Measurements from ENCODE around the gene ZNF519. TPM values are rescaled to one million over a fixed set of nuclear protein-coding genes. Genes with fewer than 3 reads are reported as not detected.
A peak's percentile ranks its signal among the peaks of the same experiment; 100 is the strongest.

Gene ZNF519
- total RNA-seq, 5 donors from 2014 or later (not counting 1 experiment from before 2014, with no cell fraction given) = 6.1 to 12.3 (median 10.4) TPM

DNA sequence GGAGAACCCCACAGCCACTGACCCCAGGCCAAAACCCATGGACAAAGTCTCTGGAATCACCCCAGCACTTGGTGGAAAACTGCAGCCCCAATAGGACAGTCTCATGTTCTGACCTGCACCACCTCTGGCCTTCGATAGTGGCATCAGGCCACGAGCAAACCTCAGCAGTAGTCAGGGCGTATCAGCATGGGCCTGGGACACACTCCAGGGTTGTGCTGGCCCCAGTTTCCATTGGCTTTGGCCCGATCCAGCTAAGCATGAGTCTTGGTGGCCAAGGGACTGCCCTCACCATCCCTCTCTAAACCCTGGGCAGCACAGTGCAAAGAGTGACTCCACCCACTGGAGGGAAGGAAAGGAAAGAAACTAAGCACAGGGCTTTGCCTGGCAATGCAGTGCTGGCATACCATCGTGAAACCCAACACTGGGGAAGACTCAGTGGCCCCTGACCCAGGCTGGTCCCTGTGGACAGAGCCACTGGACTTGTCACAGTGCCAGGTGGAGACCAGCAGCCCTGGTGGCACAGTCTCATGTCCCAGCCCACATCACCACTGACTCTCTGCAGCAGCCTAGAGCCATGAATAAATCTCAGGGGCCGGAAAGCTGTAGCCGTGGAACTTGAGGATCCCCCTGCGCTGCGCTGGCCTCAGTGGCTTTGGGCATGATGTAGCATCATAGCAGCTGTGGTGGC is 46.3 kb downstream of the ZNF519 start:
- Mint-ChIP-seq H3K9me3 (no peaks in the 10 kb centered on the region), H3K4me3 (no peak overlapping the region), H3K36me3 (peaks cover 3% of the 10 kb centered on the region), H3K4me1 (no peaks in the 10 kb centered on the region), H3K27ac (no peak overlapping the region), H3K27me3 (peaks cover 3 to 9% of the 10 kb centered on the region in 2 donors)
- Histone ChIP-seq H3K4me3 (ENCODE audit: control insufficient read depth in 1 of 2, extremely low read depth in 1 of 2, low read length in 1 of 2) (no peak overlapping the region), H3K36me3 (ENCODE audit: control insufficient read depth in 2 of 2, extremely low read depth in 1 of 2, insufficient read depth in 1 of 2, low read length in 1 of 2) (no peaks in the 10 kb centered on the region), H3K27ac (ENCODE audit: low read length) (no peak overlapping the region), H3K9me3 (no peaks in the 10 kb centered on the region), H3K4me1 (ENCODE audit: control insufficient read depth in 1 of 2, extremely low read depth in 1 of 2, insufficient read depth in 2 of 2, low read length in 2 of 2) (no peaks in the 10 kb centered on the region), H3K27me3 (replicated peaks in 1 of 2; ENCODE audit: control insufficient read depth in 2 of 2, extremely low read depth in 1 of 2, insufficient read depth in 2 of 2, low read length in 1 of 2) (no peaks in the 10 kb centered on the region)
- WGBS (ENCODE audit: insufficient coverage) = 97% methylated on average over 8 of the region's 9 CpGs
- CTCF ChIA-PET = interaction anchor here in 1 of 2 donors (0.5 kb wide), 1 partner anchor 221 kb away, joined by 4 read pairs; no protein-coding TSS in a partner anchor
- ATAC-seq (replicated peaks in 1 of 4) = no peak
- POLR2A ChIA-PET = no interaction called here
- DNase-seq = no peak

DNA sequence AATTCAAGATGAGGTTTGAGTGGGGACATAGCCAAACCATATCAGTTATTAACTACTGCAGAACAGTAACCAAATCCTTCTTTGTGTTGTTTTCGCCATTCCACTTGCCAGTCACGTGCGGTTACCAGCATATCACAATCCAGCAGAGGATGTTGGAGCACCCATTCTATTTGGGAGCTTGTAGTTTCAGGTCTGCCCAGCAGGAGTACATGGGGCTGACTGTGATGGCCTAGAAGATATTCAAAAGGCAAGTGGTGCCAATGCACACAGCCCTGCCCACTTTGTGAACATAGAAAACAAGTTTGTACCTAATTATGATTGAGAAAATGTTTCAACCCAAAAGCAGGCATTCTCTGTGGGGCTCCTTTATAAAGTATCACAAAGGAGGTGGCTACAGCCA is 57.0 kb downstream of the ZNF519 start:
- Histone ChIP-seq H3K4me1 (ENCODE audit: control insufficient read depth in 1 of 2, extremely low read depth in 1 of 2, insufficient read depth in 2 of 2, low read length in 2 of 2) (no peaks in the 10 kb centered on the region), H3K9me3 (no peaks in the 10 kb centered on the region), H3K36me3 (ENCODE audit: control insufficient read depth in 2 of 2, extremely low read depth in 1 of 2, insufficient read depth in 1 of 2, low read length in 1 of 2) (no peaks in the 10 kb centered on the region), H3K27me3 (replicated peaks in 1 of 2; ENCODE audit: control insufficient read depth in 2 of 2, extremely low read depth in 1 of 2, insufficient read depth in 2 of 2, low read length in 1 of 2) (no peaks in the 10 kb centered on the region), H3K4me3 (ENCODE audit: control insufficient read depth in 1 of 2, extremely low read depth in 1 of 2, low read length in 1 of 2) (no peak overlapping the region), H3K27ac (ENCODE audit: low read length) (no peak overlapping the region)
- WGBS (ENCODE audit: insufficient coverage) = no CpG with 5 or more reads among the region's 3 CpGs
- ChIA-PET POLR2A (no interaction called here), CTCF (no interaction called here)
- H3K27ac Mint-ChIP-seq = no peak overlapping the region
- no peaks in the 10 kb centered on the region for H3K4me1 Mint-ChIP-seq
- DNase-seq (no peak), ATAC-seq (replicated peaks in 1 of 4) (no peak)
- no peak overlapping the region for H3K4me3 Mint-ChIP-seq
- H3K36me3 Mint-ChIP-seq = peaks cover 22% of the 10 kb centered on the region
- H3K27me3 Mint-ChIP-seq = no peaks in the 10 kb centered on the region
- peaks cover 0 to 1% (median 0%) of the 10 kb centered on the region in 3 donors for H3K9me3 Mint-ChIP-seq

DNA sequence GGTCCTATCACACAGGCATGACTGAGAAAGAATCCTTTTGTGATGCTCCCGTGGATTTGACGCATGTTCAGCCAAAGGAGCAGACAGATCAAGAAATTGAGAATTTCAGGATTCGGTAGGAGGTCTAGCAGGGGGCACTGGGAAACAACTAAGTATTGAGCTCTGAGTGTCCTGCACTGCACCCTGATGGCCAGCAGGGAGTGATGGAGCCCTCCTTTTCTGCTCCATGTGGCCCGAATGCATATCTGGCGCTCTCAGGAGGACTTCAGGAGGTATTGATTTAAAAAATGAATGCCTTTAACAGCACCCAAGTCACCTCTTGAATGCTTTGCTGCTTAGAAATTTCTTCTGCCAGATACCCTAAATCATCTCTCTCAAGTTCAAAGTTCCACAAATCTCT is 58.0 kb downstream of the ZNF519 start:
- POLR2A ChIA-PET = no interaction called here
- peaks cover 0 to 5% (median 0%) of the 10 kb centered on the region in 3 donors for H3K9me3 Mint-ChIP-seq
- DNase-seq (peak in 1 of 35 experiments; percentile 7), ATAC-seq (replicated peaks in 1 of 4) (no peak)
- H3K36me3 Mint-ChIP-seq = peaks cover 16% of the 10 kb centered on the region
- no peak overlapping the region for H3K27ac ChIP-seq (ENCODE audit: low read length)
- no peaks in the 10 kb centered on the region for H3K27me3 ChIP-seq (replicated peaks in 1 of 2; ENCODE audit: control insufficient read depth in 2 of 2, extremely low read depth in 1 of 2, insufficient read depth in 2 of 2, low read length in 1 of 2)
- no peaks in the 10 kb centered on the region for H3K4me1 Mint-ChIP-seq
- no peaks in the 10 kb centered on the region for H3K9me3 ChIP-seq
- CTCF ChIA-PET = no interaction called here
- WGBS (ENCODE audit: insufficient coverage) = 94% methylated on average over 3 of the region's 5 CpGs
- H3K36me3 ChIP-seq (ENCODE audit: control insufficient read depth in 2 of 2, extremely low read depth in 1 of 2, insufficient read depth in 1 of 2, low read length in 1 of 2) = no peaks in the 10 kb centered on the region
- H3K27me3 Mint-ChIP-seq = no peaks in the 10 kb centered on the region
- H3K4me3 Mint-ChIP-seq = no peak overlapping the region
- H3K27ac Mint-ChIP-seq = no peak overlapping the region
- H3K4me3 ChIP-seq (ENCODE audit: control insufficient read depth in 1 of 2, extremely low read depth in 1 of 2, low read length in 1 of 2) = no peak overlapping the region
- H3K4me1 ChIP-seq (ENCODE audit: control insufficient read depth in 1 of 2, extremely low read depth in 1 of 2, insufficient read depth in 2 of 2, low read length in 2 of 2) = no peaks in the 10 kb centered on the region

DNA sequence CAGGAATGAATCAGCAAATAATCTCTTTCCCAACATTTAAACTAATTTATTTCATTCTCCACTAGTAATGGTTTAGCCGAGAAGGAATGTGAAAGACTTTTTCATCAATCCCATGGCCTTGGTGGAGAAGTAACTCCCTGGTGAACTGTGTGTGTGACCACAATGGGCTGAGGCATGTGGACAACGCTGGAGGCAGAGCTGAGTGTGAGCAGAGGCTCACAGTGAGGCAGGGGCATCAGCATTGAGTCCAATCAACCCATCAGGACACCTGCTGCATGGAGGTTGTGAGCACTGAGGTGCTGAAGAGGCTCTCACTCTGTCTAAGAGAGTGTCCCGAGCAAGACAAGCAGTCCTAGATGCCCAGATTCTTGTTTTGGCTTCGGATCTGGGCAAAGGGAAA is 78.6 kb downstream of the ZNF519 start:
- Histone ChIP-seq H3K27me3 (replicated peaks in 1 of 2; ENCODE audit: control insufficient read depth in 2 of 2, extremely low read depth in 1 of 2, insufficient read depth in 2 of 2, low read length in 1 of 2) (no peaks in the 10 kb centered on the region), H3K4me3 (ENCODE audit: control insufficient read depth in 1 of 2, extremely low read depth in 1 of 2, low read length in 1 of 2) (no peak overlapping the region), H3K27ac (ENCODE audit: low read length) (no peak overlapping the region), H3K9me3 (peaks cover under 1% of the 10 kb centered on the region), H3K36me3 (ENCODE audit: control insufficient read depth in 2 of 2, extremely low read depth in 1 of 2, insufficient read depth in 1 of 2, low read length in 1 of 2) (no peaks in the 10 kb centered on the region), H3K4me1 (ENCODE audit: control insufficient read depth in 1 of 2, extremely low read depth in 1 of 2, insufficient read depth in 2 of 2, low read length in 2 of 2) (no peaks in the 10 kb centered on the region)
- no peaks in the 10 kb centered on the region for H3K4me1 Mint-ChIP-seq
- no peak overlapping the region for H3K27ac Mint-ChIP-seq
- CTCF ChIA-PET = no interaction called here
- H3K9me3 Mint-ChIP-seq = peaks cover 12 to 38% (median 23%) of the 10 kb centered on the region in 3 donors
- no peak for ATAC-seq (replicated peaks in 1 of 4)
- no peak for DNase-seq
- H3K36me3 Mint-ChIP-seq = peaks cover 4% of the 10 kb centered on the region
- POLR2A ChIA-PET = no interaction called here
- H3K4me3 Mint-ChIP-seq = no peak overlapping the region
- no peaks in the 10 kb centered on the region for H3K27me3 Mint-ChIP-seq
- 69% methylated on average over 2 of the region's 4 CpGs for WGBS (ENCODE audit: insufficient coverage)

Other genes starting within 250 kb of the ZNF519 start
- gene MC2R, start 216.9 kb downstream of the ZNF519 start, total RNA-seq = not detected

Measured in T-cell (primary cell).